CD14-positive monocyte (primary cell): ENCODE results near the gene ANGPTL4. TPM values are rescaled to one million over a fixed set of nuclear protein-coding genes. Genes with fewer than 3 reads are reported as not detected.

Experiments used
- DNase-seq, 3 donors: peaks; one replicate each; pipeline ENCODE4 v3.0.0-alpha.2; 2011 to 2022
- H2AFZ ChIP-seq: 2 replicates; pipeline ENCODE4 v1.6.0; 2012; ENCODE audit warnings: mild to moderate bottlenecking, low read depth, low read length, inconsistent platforms; ENCODE audit not compliant: insufficient read depth, poor library complexity, severe bottlenecking
- H3K27ac ChIP-seq, 2 donors: 1 replicate in 1 of 2; 2 replicates in 1 of 2; pipeline ENCODE4 v1.5.1; 2012 to 2013; ENCODE audit warnings: low read length in 2 of 2, control low read depth in 1 of 2, inconsistent platforms in 1 of 2, low read depth in 1 of 2, mild to moderate bottlenecking in 1 of 2
- H3K27me3 ChIP-seq, 2 donors: one replicate each; pipeline versions ENCODE4 v1.6.0 to v1.6.1; 2011 to 2013; ENCODE audit warnings: low read length in 2 of 2; ENCODE audit not compliant: control insufficient read depth in 2 of 2, insufficient read depth in 2 of 2
- H3K36me3 ChIP-seq, 2 donors: replicated peaks in 1 of 2; 1 replicate in 1 of 2; 2 replicates in 1 of 2; pipeline versions ENCODE4 v1.5.1 to v1.6.1; 2012 to 2013; ENCODE audit warnings: low read length in 2 of 2, control low read depth in 1 of 2, inconsistent platforms in 1 of 2, mild to moderate bottlenecking in 1 of 2; ENCODE audit not compliant: insufficient read depth in 2 of 2, control insufficient read depth in 1 of 2
- H3K4me1 ChIP-seq, 2 donors: 1 replicate in 1 of 2; 2 replicates in 1 of 2; pipeline versions ENCODE4 v1.5.1 to v1.6.1; 2012 to 2013; ENCODE audit warnings: low read length in 2 of 2, control low read depth in 1 of 2, inconsistent platforms in 1 of 2, mild to moderate bottlenecking in 1 of 2, moderate library complexity in 1 of 2; ENCODE audit not compliant: insufficient read depth in 2 of 2, control insufficient read depth in 1 of 2
- H3K4me2 ChIP-seq: replicated peaks from 2 replicates; pipeline ENCODE3; 2012; ENCODE audit warnings: low read length, moderate library complexity, mild to moderate bottlenecking; ENCODE audit not compliant: poor library complexity, severe bottlenecking; ENCODE audit errors: extremely low read depth
- H3K4me3 ChIP-seq, 3 experiments: fragments of 200-600 bp in 1 of 3; sonication (generic) in 1 of 3; replicated peaks in 1 of 3; 1 replicate in 2 of 3; 2 replicates in 1 of 3; pipeline ENCODE4 v1.5.1; 2011 to 2013; ENCODE audit warnings: low read length in 3 of 3, mild to moderate bottlenecking in 3 of 3, control low read depth in 2 of 3, low read depth in 2 of 3, inconsistent platforms in 1 of 3, moderate library complexity in 1 of 3
- H3K79me2 ChIP-seq: 2 replicates; pipeline ENCODE4 v1.6.0; 2012; ENCODE audit warnings: mild to moderate bottlenecking, control low read depth, inconsistent platforms, low read length, moderate library complexity; ENCODE audit not compliant: insufficient read depth
- H3K9ac ChIP-seq: 2 replicates; pipeline ENCODE4 v1.6.0; 2017; ENCODE audit warnings: low read length, mild to moderate bottlenecking; ENCODE audit not compliant: insufficient read depth, poor library complexity, severe bottlenecking
- H3K9me3 ChIP-seq, 2 donors: replicated peaks in 1 of 2; 1 replicate in 1 of 2; 2 replicates in 1 of 2; pipeline versions ENCODE4 v1.5.1 to v1.6.1; 2012 to 2013; ENCODE audit warnings: low read length in 2 of 2, control low read depth in 1 of 2; ENCODE audit not compliant: control insufficient read depth in 1 of 2, insufficient read depth in 1 of 2
- H4K20me1 ChIP-seq: 2 replicates; pipeline ENCODE4 v1.6.0; 2012; ENCODE audit warnings: mild to moderate bottlenecking, low read length, control low read depth, moderate library complexity; ENCODE audit not compliant: insufficient read depth
- H3K27ac Mint-ChIP-seq, 7 donors: one replicate each; pipeline ENCODE4 v1.8.0; 2020; ENCODE audit warnings: mild to moderate bottlenecking in 7 of 7, mixed read lengths in 7 of 7, moderate library complexity in 6 of 7, inconsistent platforms in 2 of 7
- H3K27me3 Mint-ChIP-seq, 3 donors: one replicate each; pipeline ENCODE4 v1.8.0; 2021 to 2022; ENCODE audit warnings: low read depth in 3 of 3, mild to moderate bottlenecking in 3 of 3, mixed read lengths in 3 of 3, moderate library complexity in 3 of 3, inconsistent platforms in 1 of 3
- H3K36me3 Mint-ChIP-seq, 2 donors: one replicate each; pipeline ENCODE4 v1.8.0; 2020; ENCODE audit warnings: mixed read lengths in 2 of 2, inconsistent platforms in 1 of 2, mild to moderate bottlenecking in 1 of 2
- H3K4me1 Mint-ChIP-seq: one replicate; pipeline ENCODE4 v1.8.0; 2020; ENCODE audit warnings: mild to moderate bottlenecking, mixed read lengths
- H3K4me3 Mint-ChIP-seq, 2 donors: one replicate each; pipeline ENCODE4 v1.8.0; 2020; ENCODE audit warnings: mild to moderate bottlenecking in 2 of 2, mixed read lengths in 2 of 2, moderate library complexity in 1 of 2
- H3K9me3 Mint-ChIP-seq, 7 donors: one replicate each; pipeline ENCODE4 v1.8.0; 2020 to 2022; ENCODE audit warnings: mixed read lengths in 7 of 7, mild to moderate bottlenecking in 6 of 7, moderate library complexity in 6 of 7, inconsistent platforms in 2 of 7
- WGBS: methylation state at CpG from one replicate; pipeline ENCODE4 v1.1.5; 2013; ENCODE audit warnings: missing lambda C conversion rate; ENCODE audit not compliant: insufficient coverage; 5-methylcytosine and 5-hydroxymethylcytosine counted together
- intact Hi-C, 2 donors: fragments of 100-400 bp; cut with micrococcal nuclease; formaldehyde crosslinking; loops; one replicate each; pipeline versions ENCODE4 v1.15.0 to v1.15.1; 2023
- polyA plus RNA-seq, 3 donors: library from polyadenylated mRNA; depleted of rRNA in 1 of 3; unstranded in 2 of 3; stranded (reverse) in 1 of 3; fragments of 300-500 nt in 2 of 3; fragments of >200 nt in 1 of 3; fragmentation: Illumina TruSeq in 2 of 3; gene quantifications; 1 replicate in 2 of 3; 2 replicates in 1 of 3; pipeline ENCODE4 v1.2.3, GENCODE V29; 2012 to 2021
- TF ChIP-seq, protein P1 (sequence below): fragments of 200-600 bp; IDR thresholded peaks from one replicate; pipeline ENCODE4 v1.8.0; 2022; ENCODE audit warnings: antibody characterized with exemption, mild to moderate bottlenecking

The ANGPTL4 gene
- polyA plus RNA-seq, 3 donors, result not detected

DNA sequence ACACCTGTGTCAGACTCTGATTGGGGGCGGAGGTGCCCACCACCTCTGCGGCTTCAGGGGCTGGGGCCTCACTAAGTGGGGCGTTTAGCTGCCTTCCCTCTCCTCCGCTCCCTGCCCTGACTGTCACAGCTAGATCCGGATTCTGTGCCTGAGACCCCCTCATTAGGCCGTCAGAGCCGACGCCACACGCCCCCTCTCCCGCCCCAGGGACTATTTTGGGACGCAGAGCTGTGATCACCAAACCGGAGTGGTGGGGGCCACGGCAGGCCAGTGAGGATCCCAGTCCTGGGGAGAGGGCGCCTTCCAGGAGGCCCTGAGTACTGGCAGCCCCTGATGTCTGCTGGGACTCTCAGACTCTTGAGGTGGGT, 21.7 kb upstream of the ANGPTL4 start:
- Histone ChIP-seq H3K27ac (no peak overlapping the region), H3K9me3 (no peaks in the 10 kb centered on the region), H3K4me2 (no peak overlapping the region), H3K36me3 (no peaks in the 10 kb centered on the region), H2AFZ (no peak overlapping the region), H3K9ac (no peak overlapping the region), H3K27me3 (peaks cover 38 to 64% of the 10 kb centered on the region in 2 donors), H3K4me3 (no peak overlapping the region), H4K20me1 (no peaks in the 10 kb centered on the region), H3K79me2 (no peaks in the 10 kb centered on the region), H3K4me1 (peaks cover 8 to 11% of the 10 kb centered on the region in 2 donors)
- Mint-ChIP-seq H3K27me3 (peaks cover 66 to 83% (median 72%) of the 10 kb centered on the region in 3 donors), H3K4me1 (peaks cover 9% of the 10 kb centered on the region), H3K4me3 (peak overlapping the region in 1 of 2 donors; percentile 63), H3K27ac (no peak overlapping the region), H3K36me3 (no peaks in the 10 kb centered on the region), H3K9me3 (peaks cover 0 to 16% (median 4%) of the 10 kb centered on the region in 7 donors)
- 22% methylated on average over 12 of the region's 14 CpGs for WGBS
- intact Hi-C loops, result no loop called here
- TF ChIP-seq, protein P1, sequence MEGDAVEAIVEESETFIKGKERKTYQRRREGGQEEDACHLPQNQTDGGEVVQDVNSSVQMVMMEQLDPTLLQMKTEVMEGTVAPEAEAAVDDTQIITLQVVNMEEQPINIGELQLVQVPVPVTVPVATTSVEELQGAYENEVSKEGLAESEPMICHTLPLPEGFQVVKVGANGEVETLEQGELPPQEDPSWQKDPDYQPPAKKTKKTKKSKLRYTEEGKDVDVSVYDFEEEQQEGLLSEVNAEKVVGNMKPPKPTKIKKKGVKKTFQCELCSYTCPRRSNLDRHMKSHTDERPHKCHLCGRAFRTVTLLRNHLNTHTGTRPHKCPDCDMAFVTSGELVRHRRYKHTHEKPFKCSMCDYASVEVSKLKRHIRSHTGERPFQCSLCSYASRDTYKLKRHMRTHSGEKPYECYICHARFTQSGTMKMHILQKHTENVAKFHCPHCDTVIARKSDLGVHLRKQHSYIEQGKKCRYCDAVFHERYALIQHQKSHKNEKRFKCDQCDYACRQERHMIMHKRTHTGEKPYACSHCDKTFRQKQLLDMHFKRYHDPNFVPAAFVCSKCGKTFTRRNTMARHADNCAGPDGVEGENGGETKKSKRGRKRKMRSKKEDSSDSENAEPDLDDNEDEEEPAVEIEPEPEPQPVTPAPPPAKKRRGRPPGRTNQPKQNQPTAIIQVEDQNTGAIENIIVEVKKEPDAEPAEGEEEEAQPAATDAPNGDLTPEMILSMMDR, result no peak
- DNase-seq, result no peak

DNA sequence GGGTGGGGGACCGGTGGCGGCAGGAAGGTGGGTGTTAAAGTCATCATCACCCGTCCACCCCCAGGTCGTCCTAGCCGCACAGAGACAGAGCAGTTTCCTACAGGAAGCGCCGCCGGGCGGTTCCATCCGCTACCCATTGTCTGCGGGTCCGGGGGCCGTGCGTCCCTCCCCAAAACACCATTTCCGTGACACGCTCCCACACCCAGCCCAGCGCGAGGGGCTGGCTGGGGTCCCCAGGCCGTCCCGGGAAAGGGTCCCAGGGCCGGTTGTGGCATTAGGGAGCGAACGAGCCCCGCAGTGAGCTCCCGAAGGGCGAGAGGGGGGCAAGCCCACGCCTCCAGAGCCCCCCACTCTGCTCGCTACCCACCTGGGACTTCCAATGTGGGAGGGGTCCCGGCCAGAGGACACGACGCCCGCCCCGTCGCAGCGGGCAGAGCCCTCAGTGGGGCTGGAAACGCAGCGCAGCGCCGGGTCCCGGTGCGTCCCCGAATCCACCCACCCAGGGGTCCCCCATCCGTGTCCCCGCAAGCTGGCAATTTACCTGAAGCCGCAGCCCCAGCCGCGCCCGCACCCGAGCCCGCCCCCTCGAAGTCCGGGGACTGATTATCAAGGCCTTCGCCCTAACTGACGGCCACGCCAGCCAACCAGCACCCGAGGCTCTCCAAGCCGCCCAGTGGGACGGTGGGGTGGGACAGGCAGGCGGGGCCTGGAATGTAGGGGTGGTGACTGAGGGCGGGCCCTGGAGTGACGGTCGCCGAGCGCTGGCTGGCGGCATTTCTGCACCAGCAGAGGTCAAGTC, 21.1 kb upstream of the ANGPTL4 start, which contains the start of gene KANK3:
Gene KANK3, minus strand, starts transcription at position 579 of the 799 bp plus-strand sequence. CDS start 5,434 bp downstream, outside the sequence.
- Histone ChIP-seq H2AFZ (peak within 1 kb of the TSS; percentile 56), H3K4me2 (peak within 1 kb of the TSS; percentile 62), H3K4me1 (peaks cover 8 to 11% of the 10 kb centered on the region in 2 donors), H3K4me3 (peak within 1 kb of the TSS in 2 of 3 experiments; percentile 3 to 59), H3K79me2 (no peaks in the 10 kb centered on the region), H4K20me1 (no peaks in the 10 kb centered on the region), H3K36me3 (no peaks in the 10 kb centered on the region), H3K9ac (peak within 1 kb of the TSS; percentile 40), H3K27ac (no peak within 1 kb of the TSS), H3K9me3 (no peaks in the 10 kb centered on the region), H3K27me3 (peaks cover 38 to 59% of the 10 kb centered on the region in 2 donors)
- peak; percentile 56 to 72 (median 69) for DNase-seq
- WGBS, result 2% methylated on average over 60 of the region's 65 CpGs
- TF ChIP-seq, protein P1, result no peak
- Mint-ChIP-seq H3K4me3 (peak within 1 kb of the TSS; percentile 37 to 87), H3K27me3 (peaks cover 62 to 82% (median 66%) of the 10 kb centered on the region in 3 donors), H3K27ac (no peak within 1 kb of the TSS), H3K36me3 (no peaks in the 10 kb centered on the region), H3K9me3 (peaks cover 0 to 16% (median 4%) of the 10 kb centered on the region in 7 donors), H3K4me1 (peaks cover 9% of the 10 kb centered on the region)
- intact Hi-C loops, result no loop called here
